Measurements from ENCODE around the gene IGHMBP2.

The IGHMBP2 gene

DNA sequence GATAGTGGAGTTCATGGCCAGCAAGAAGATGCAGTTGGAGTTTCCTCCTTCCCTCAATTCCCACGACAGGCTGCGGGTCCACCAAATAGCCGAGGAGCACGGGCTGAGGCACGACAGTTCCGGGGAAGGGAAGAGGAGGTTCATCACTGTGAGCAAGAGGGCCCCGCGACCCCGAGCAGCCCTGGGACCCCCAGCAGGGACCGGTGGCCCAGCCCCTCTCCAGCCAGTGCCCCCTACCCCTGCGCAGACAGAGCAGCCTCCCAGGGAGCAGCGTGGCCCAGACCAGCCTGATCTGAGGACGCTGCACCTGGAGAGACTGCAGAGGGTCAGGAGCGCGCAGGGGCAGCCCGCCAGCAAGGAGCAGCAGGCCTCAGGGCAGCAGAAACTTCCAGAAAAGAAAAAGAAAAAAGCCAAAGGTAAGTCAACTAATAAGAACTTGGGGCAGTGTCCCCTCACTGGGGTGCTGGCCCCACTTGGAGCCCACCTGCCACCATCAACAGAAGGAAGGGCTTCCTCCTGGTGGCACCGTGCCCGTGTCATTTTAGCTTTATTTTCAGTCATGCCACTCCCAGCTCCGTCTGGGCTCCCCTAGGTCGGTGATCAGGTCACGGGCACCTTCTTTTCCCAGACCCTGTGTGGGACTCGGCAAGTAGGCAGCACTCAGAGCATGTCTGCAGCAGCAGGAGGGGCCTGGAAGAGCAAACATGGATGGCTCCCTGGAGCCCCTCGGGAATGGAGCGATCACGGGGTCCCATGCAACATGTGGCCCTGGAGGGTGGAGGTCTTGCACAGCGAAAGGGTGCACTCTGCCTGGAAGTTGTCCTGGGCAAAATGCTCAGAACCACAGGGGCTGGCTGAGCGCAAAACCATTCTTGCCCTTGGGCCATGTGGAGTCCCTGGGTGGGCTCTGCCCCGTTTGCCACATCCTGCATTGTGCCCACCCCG lies 33.3 kb downstream of the IGHMBP2 start:
- Mint-ChIP-seq H3K36me3 (ENCODE audit: low read depth) (peaks cover 6% of the 10 kb centered on the region), H3K4me1 (no peaks in the 10 kb centered on the region), H3K9me3 (no peaks in the 10 kb centered on the region), H3K27ac (no peak overlapping the region), H3K27me3 (no peaks in the 10 kb centered on the region), H3K4me3 (no peak overlapping the region)
- ATAC-seq (no peak), DNase-seq (no peak)

GRCh38 chr11:68938088-68938487 lies 34.4 kb downstream of the IGHMBP2 start:
- Mint-ChIP-seq H3K9me3 (no peaks in the 10 kb centered on the region), H3K27ac (no peak overlapping the region), H3K27me3 (no peaks in the 10 kb centered on the region), H3K4me1 (peaks cover 3% of the 10 kb centered on the region), H3K4me3 (no peak overlapping the region), H3K36me3 (ENCODE audit: low read depth) (peaks cover 4% of the 10 kb centered on the region)
- no peak for ATAC-seq
- no peak for DNase-seq

- peaks cover 4% of the 10 kb centered on the region for H3K36me3 Mint-ChIP-seq (ENCODE audit: low read depth)
- peaks cover 3% of the 10 kb centered on the region for H3K4me1 Mint-ChIP-seq
- DNase-seq = no peak
- no peak overlapping the region for H3K27ac Mint-ChIP-seq
- H3K4me3 Mint-ChIP-seq = no peak overlapping the region
- ATAC-seq = no peak
- no peaks in the 10 kb centered on the region for H3K27me3 Mint-ChIP-seq
- H3K9me3 Mint-ChIP-seq = no peaks in the 10 kb centered on the region
Measured at GRCh38 chr11:68938816-68939582, 35.3 kb downstream of the IGHMBP2 start.

DNA sequence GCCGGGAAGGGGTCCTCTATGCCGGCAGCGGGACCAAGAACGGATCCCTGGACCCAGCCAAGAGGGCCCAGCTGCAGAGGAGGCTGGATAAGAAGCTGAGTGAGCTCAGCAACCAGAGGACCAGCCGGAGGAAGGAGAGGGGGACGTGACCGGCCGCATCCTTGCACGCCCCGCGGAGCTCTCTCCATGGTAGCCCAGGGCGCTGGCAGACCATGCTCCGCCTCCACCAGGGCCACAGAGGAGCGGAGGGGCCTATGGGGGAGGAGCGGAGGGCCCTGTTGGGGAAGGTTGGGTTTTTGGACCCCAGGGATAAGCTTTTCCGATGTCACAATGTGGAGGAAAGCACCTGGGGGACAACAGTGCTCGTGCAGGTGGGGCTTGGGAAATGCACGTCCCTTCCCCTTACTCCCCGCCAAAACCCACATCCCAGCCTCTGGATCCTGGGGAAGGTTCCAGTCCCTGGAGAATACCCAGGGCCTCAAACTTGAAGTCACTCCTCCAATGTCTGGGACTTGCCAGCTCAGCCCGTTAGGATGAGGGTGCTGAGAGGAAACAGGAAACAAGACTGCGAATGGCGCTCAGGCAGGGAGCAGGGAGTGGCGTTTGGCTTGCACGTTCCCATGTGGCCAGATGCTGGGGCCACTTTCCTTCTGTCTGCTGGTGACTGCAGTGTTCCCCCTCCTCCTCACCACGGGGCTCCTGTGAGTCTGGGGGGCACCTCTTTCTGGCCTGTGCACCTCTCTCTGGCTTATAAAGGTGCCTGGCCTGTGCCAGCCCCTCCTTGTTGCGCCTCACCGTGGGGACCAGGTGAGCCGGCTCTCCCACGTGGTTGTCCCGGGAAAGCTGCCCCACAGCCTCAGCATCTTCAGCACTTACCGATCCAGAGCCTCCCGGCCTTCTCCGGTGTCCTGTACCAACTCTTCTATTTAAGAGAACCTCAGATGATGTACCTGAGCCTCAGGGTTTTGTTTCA lies 36.2 kb downstream of the IGHMBP2 start:
- Mint-ChIP-seq H3K9me3 (no peaks in the 10 kb centered on the region), H3K36me3 (ENCODE audit: low read depth) (peaks cover 4% of the 10 kb centered on the region), H3K27me3 (no peaks in the 10 kb centered on the region), H3K4me1 (peaks cover 3% of the 10 kb centered on the region), H3K27ac (no peak overlapping the region), H3K4me3 (no peak overlapping the region)
- DNase-seq (no peak), ATAC-seq (no peak)

GRCh38 chr11:68940651-68941323 lies 37.1 kb downstream of the IGHMBP2 start:
- H3K36me3 Mint-ChIP-seq (ENCODE audit: low read depth) = peaks cover 2% of the 10 kb centered on the region
- ATAC-seq (no peak), DNase-seq (no peak)
- H3K27me3 Mint-ChIP-seq = no peaks in the 10 kb centered on the region
- no peak overlapping the region for H3K27ac Mint-ChIP-seq
- peaks cover 6% of the 10 kb centered on the region for H3K4me1 Mint-ChIP-seq
- H3K9me3 Mint-ChIP-seq = no peaks in the 10 kb centered on the region
- no peak overlapping the region for H3K4me3 Mint-ChIP-seq

GRCh38 chr11:68941324-68942094 lies 37.8 kb downstream of the IGHMBP2 start:
- no peak overlapping the region for H3K27ac Mint-ChIP-seq
- H3K4me3 Mint-ChIP-seq = no peak overlapping the region
- peaks cover 10% of the 10 kb centered on the region for H3K4me1 Mint-ChIP-seq
- H3K36me3 Mint-ChIP-seq (ENCODE audit: low read depth) = peaks cover 2% of the 10 kb centered on the region
- no peaks in the 10 kb centered on the region for H3K9me3 Mint-ChIP-seq
- ATAC-seq = no peak
- H3K27me3 Mint-ChIP-seq = no peaks in the 10 kb centered on the region
- no peak for DNase-seq

DNA sequence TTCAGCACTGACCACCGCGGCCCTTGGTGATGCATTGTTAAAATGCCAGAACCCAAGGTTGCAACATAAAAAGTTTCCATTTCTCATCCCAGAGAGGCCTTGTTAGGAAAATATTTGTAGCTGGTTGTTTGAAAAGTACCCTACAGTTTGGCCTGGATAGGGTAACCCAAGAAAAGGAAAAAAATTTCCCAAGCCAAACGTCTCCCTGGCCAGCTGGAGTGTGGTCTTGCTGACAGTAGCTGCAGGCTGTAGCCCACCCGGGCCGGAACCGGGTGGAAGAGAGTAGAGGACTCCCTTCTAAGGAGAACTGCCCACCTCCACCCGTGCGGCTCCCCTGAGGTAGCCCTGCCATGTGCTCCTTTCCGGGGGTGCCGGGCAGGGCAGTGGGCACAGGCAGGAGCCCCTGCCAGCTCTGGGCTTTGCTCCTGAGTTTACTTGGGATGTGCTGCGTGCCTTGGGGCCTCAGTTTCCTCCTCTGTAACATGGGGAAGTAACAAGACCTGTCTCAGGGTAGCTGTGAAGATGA lies 38.5 kb downstream of the IGHMBP2 start:
- Mint-ChIP-seq H3K36me3 (ENCODE audit: low read depth) (peaks cover 2% of the 10 kb centered on the region), H3K4me1 (peaks cover 13% of the 10 kb centered on the region), H3K27ac (no peak overlapping the region), H3K9me3 (no peaks in the 10 kb centered on the region), H3K4me3 (no peak overlapping the region), H3K27me3 (no peaks in the 10 kb centered on the region)
- ATAC-seq (no peak), DNase-seq (no peak)

- no peak overlapping the region for H3K27ac Mint-ChIP-seq
- no peak for ATAC-seq
- no peaks in the 10 kb centered on the region for H3K27me3 Mint-ChIP-seq
- peaks cover 13% of the 10 kb centered on the region for H3K4me1 Mint-ChIP-seq
- no peaks in the 10 kb centered on the region for H3K9me3 Mint-ChIP-seq
- peaks cover 2% of the 10 kb centered on the region for H3K36me3 Mint-ChIP-seq (ENCODE audit: low read depth)
- H3K4me3 Mint-ChIP-seq = no peak overlapping the region
- no peak for DNase-seq
Measured at GRCh38 chr11:68942751-68943271, 39.1 kb downstream of the IGHMBP2 start.

DNA sequence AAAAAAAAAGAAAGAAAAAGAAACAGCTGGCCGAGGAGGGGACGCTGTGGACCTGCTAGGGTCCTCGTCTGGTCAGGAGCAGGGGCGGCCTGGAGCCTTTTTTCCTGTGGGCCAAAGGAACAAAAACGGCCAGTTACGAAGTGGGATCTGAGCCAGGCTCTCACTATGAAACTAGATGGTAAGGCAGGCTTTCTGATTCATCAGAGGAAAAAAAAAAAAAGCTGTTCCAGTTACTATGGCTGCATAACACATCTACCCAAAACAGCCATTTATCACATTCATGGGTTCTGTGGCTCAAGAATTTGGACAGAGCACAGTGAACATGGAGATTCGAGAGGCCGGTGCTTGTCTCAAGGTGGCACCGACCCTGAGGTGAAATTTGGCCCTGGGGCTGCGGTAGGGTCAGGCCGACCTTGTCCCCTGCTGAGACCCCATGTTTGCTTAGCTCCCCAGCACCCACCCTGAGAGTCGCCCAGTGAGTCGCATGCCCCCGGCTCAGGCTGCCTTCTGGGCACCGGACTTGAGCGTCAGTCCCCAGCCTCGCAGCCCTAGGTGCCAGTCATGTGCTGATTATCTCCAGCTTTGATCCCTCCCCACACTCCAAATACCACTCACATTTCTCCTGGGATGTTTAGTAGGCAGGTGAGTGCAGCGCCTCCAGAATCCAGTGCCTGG lies 42.9 kb downstream of the IGHMBP2 start:
- DNase-seq (no peak), ATAC-seq (peak; percentile 60)
- H3K9me3 Mint-ChIP-seq = no peaks in the 10 kb centered on the region
- no peak overlapping the region for H3K27ac Mint-ChIP-seq
- no peaks in the 10 kb centered on the region for H3K36me3 Mint-ChIP-seq (ENCODE audit: low read depth)
- H3K4me3 Mint-ChIP-seq = no peak overlapping the region
- no peaks in the 10 kb centered on the region for H3K27me3 Mint-ChIP-seq
- H3K4me1 Mint-ChIP-seq = peaks cover 13% of the 10 kb centered on the region

DNA sequence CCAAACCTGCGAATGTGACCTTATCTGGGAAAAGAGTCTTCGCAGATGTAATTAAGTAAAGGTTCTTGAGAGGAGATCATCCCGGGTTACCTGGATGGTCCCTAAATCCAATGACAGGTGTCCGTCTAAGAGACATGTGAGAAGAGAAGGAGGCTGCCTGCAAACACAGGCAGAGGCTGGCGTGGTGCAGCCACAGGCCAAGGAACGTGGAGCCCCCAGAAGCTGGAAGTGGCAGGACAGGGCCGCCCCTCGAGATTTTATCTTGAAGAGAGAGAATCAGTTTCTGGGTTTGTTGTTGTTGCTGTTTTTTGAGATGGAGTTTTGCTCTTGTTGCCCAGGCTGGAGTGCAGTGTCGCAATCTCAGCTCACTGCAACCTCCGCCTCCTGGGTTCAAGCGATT lies 43.5 kb downstream of the IGHMBP2 start:
- Mint-ChIP-seq H3K9me3 (no peaks in the 10 kb centered on the region), H3K4me3 (no peak overlapping the region), H3K4me1 (peaks cover 13% of the 10 kb centered on the region), H3K27ac (no peak overlapping the region), H3K27me3 (no peaks in the 10 kb centered on the region), H3K36me3 (ENCODE audit: low read depth) (no peaks in the 10 kb centered on the region)
- DNase-seq (no peak), ATAC-seq (no peak)

GRCh38 chr11:68948496-68948895 lies 44.8 kb downstream of the IGHMBP2 start:
- H3K4me1 Mint-ChIP-seq = peaks cover 10% of the 10 kb centered on the region
- H3K36me3 Mint-ChIP-seq (ENCODE audit: low read depth) = no peaks in the 10 kb centered on the region
- ATAC-seq (no peak), DNase-seq (no peak)
- no peak overlapping the region for H3K4me3 Mint-ChIP-seq
- no peaks in the 10 kb centered on the region for H3K27me3 Mint-ChIP-seq
- H3K27ac Mint-ChIP-seq = no peak overlapping the region
- no peaks in the 10 kb centered on the region for H3K9me3 Mint-ChIP-seq

DNA sequence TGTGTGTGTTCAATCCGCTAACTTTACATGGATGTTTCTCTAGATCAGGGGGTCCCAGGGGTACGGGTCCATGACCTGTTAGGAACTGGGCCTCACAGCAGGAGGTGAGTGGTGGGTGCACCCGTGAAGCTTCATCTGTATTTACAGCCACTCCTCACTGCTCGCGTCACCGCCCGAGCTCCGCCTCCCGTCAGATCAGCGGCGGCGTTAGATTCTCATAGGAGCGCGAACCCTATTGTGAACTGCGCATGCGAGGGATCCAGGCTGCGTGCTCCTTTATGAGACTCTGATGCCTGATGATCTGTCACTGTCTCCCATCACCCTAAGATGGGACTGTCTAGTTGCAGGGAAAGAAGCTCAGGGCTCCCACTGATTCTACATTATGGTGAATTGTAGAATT lies 45.2 kb downstream of the IGHMBP2 start:
- Mint-ChIP-seq H3K9me3 (no peaks in the 10 kb centered on the region), H3K27ac (no peak overlapping the region), H3K4me1 (peaks cover 10% of the 10 kb centered on the region), H3K4me3 (no peak overlapping the region), H3K36me3 (ENCODE audit: low read depth) (no peaks in the 10 kb centered on the region), H3K27me3 (no peaks in the 10 kb centered on the region)
- no peak for DNase-seq
- no peak for ATAC-seq
